ENCODE data around the gene SRRM3. TPM values are rescaled to one million over a fixed set of nuclear protein-coding genes. Genes with fewer than 3 reads are reported as not detected.

The SRRM3 gene
- total RNA-seq, 4 donors from 2014 or later = 1.8 to 2.6 (median 2.1) TPM

DNA sequence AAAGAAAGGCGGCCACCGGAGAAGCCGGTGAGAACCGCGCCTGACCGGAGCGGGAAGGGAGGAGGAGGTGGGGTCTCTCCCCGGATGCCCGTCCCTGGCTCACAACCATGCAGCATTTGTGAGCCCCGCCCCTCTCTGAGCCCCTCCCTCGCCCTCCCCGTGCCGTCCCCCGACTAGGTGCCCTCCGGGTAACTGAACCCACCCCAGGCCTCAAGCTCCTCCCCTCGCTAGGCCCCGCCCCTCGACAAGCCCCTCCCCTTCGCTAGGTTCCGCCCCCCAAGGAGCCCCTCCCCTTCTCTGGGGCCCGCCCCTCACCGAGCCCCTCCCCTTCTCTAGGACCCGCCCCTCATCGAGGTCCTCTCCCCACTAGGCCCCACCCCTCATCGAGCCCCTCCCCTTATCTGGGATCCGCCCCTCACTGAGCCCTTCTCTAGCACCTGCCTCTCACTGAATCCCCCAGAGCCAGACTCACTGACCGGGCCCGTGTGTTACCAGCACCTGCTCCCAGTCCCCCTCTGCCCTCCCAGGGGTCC lies 58.5 kb downstream of the SRRM3 start:
- TF ChIP-seq, protein P1, sequence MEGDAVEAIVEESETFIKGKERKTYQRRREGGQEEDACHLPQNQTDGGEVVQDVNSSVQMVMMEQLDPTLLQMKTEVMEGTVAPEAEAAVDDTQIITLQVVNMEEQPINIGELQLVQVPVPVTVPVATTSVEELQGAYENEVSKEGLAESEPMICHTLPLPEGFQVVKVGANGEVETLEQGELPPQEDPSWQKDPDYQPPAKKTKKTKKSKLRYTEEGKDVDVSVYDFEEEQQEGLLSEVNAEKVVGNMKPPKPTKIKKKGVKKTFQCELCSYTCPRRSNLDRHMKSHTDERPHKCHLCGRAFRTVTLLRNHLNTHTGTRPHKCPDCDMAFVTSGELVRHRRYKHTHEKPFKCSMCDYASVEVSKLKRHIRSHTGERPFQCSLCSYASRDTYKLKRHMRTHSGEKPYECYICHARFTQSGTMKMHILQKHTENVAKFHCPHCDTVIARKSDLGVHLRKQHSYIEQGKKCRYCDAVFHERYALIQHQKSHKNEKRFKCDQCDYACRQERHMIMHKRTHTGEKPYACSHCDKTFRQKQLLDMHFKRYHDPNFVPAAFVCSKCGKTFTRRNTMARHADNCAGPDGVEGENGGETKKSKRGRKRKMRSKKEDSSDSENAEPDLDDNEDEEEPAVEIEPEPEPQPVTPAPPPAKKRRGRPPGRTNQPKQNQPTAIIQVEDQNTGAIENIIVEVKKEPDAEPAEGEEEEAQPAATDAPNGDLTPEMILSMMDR (IDR thresholded peaks at IDR 0.05; ENCODE audit: low read depth) = no peak

DNA sequence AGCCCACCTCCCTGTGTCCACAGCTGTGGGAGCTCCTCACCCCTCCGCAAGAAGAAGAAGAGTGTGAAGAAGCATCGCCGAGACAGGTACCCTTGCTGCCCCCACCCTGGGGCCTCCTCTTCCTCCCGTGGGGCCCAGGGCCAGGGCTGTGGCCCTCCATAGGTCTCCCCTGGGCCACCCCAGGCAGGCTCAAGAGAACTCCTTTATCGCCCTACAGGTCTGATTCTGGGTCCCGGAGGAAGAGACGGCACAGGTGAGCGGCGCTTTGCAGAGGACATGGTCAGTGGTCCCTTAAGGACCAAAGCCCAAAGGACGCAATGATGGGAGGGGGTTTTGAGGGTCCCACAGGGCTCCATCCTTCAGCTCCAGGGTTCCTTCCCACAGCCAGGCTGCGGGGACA lies 59.6 kb downstream of the SRRM3 start:
- TF ChIP-seq, protein P1 (IDR thresholded peaks at IDR 0.05; ENCODE audit: low read depth) = no peak

DNA sequence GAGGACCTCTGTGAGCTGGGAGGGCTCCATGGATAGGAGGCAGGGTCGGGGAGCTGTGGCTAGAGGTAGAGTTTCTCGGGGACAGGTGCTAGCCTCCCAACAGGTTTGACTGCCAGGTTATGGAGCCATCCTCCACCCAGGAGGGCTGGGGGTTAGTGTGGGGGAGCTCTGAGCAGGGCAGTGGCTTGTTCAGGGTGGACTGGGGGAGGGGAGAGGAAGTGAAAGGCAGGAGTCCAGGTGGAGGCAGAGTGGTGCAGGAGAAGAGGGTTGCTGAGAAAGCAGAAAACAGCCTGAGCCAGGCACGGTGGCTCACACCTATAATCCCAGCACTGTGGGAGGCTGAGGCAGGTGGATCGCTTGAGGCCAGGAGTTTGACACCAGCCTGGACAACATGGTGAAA lies 60.2 kb downstream of the SRRM3 start:
- TF ChIP-seq, protein P1 (IDR thresholded peaks at IDR 0.05; ENCODE audit: low read depth) = no peak

DNA sequence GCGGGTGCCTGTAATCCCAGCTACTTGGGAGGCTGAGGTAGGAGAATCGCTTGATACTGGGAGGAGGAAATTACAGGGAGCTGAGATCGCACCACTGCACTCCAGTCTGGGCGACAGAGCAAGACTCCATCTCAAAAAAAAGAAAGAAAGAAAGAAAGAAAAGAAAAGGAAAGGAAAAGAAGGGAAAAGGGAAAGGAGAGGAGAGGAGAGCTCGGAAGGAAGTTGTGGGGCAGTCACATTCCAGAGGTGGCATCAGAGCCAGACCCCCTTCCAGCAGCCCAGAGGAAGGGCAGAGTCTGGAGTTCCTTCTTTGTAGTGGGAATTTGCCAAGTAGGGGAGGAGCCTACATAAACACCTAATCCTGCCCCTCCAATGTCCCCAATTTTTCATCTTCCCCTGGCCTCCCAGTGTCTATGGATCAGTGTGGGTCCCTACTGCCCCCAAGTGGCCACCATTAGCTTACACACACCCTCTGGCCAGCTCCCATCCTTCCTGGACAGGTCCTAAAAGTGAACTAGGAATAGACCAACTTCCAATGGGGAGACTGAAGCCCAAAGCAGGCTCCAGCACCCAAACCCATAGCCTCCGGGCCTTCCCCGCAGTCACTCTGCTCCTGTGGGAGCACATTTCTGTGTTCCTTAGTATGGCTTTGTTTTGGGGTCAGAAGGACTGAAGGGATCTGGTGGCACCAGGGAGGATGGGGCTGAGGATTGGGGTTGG lies 61.1 kb downstream of the SRRM3 start:
- TF ChIP-seq, protein P1 (IDR thresholded peaks at IDR 0.05; ENCODE audit: low read depth) = no peak

DNA sequence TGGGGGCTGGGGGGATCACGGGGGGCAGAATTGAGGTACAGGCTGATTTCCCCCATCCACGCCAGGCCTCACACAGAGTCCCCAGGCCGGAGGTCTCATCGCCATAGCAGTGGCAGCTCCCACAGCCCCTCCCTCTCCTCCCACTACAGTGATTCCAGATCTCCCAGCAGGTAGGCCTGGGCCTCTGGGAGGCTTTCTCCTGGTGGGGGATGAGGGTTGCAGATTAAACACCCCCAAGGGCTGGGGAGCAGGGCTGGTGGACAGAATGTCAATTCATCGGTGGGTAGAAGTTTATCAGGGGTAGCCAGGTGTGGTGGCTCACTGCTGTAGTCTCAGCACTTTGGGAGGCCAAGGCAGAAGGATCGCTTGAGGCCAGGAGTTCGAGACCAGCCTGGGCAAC lies 63.6 kb downstream of the SRRM3 start:
- TF ChIP-seq, protein P1 (IDR thresholded peaks at IDR 0.05; ENCODE audit: low read depth) = no peak

DNA sequence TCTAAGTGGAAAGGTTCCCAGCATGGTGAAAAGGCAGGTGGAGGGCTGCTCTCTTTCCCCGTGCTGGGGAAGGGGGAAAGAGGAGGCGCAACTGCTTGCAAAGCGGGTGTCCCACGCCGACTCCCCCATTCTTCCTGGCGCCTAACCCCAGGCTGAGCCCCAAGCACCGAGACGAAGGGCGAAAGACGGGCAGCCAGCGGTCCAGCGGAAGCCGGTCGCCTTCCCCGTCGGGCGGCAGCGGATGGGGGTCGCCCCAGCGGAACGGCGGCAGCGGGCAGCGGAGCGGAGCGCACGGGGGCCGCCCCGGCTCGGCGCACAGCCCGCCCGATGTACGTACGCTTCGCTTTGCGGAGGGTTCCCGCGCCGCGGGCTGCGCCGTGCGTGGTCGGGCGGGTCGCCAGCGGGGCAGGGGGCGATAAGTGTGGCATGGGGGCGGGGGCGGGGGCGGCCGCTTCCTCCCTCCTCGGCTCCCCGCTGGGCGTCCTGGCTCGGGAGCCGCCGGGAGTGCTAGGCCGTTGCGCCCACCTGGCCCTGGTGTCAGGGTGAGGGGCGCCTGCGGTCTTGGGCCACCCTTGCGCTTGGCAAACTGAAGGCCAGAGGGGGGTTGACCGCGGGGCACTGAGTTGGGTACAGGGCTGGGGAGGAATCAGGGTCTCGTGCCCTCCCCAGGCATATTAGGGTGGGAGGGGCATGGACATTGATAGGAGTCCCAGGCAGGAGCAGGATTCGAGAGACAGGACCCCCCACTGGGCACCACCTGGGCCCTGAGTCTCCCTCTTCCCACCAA lies 65.6 kb downstream of the SRRM3 start:
- TF ChIP-seq, protein P1 (IDR thresholded peaks at IDR 0.05; ENCODE audit: low read depth) = no peak

DNA sequence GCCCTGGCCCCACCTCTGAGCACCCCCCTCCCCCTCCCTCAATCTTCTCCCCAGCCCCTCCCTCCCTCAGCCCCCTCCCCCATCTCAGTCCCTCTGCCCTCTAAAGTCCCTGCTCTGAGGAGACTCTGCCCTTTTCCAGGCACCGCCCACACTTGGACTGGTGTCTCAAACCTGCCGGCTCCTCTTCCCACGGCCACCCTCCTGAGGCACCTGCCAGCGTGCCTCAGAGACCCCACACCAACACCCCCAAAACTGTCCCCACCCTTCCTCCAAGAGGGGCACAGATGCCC lies 66.1 kb downstream of the SRRM3 start:
- TF ChIP-seq, protein P1 (IDR thresholded peaks at IDR 0.05; ENCODE audit: low read depth) = no peak

All from subcutaneous adipose tissue (tissue), 4 donors.